OCI-M1 (cell line): ENCODE data around the gene LSS.
"Not testable (repeated sequence)": the region's sequence is repeated elsewhere in the genome, so short reads cannot be mapped to it uniquely, and the experiment has no call there.

Experiments
- DNase-seq: peaks from one replicate; lab custom pipeline; 2025; lab: John Stamatoyannopoulos, UW

Gene LSS

DNA sequence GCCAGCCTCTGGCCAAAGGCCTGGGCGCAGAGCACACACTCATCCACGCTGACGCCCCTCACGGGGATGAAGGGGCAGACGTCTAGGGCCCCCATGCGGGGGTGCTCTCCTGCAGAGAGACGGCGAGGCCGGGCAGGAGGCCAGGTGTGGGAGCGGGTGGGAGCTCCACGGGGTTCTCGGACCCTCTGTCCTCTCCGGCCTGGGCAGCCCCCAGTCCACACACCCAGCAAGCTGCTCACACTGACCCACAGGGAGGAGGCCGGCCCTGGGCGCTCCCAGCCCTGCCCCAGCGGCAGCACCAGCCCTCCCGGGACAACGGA is 75.7 kb downstream of the LSS start:
- no peak for DNase-seq

DNA sequence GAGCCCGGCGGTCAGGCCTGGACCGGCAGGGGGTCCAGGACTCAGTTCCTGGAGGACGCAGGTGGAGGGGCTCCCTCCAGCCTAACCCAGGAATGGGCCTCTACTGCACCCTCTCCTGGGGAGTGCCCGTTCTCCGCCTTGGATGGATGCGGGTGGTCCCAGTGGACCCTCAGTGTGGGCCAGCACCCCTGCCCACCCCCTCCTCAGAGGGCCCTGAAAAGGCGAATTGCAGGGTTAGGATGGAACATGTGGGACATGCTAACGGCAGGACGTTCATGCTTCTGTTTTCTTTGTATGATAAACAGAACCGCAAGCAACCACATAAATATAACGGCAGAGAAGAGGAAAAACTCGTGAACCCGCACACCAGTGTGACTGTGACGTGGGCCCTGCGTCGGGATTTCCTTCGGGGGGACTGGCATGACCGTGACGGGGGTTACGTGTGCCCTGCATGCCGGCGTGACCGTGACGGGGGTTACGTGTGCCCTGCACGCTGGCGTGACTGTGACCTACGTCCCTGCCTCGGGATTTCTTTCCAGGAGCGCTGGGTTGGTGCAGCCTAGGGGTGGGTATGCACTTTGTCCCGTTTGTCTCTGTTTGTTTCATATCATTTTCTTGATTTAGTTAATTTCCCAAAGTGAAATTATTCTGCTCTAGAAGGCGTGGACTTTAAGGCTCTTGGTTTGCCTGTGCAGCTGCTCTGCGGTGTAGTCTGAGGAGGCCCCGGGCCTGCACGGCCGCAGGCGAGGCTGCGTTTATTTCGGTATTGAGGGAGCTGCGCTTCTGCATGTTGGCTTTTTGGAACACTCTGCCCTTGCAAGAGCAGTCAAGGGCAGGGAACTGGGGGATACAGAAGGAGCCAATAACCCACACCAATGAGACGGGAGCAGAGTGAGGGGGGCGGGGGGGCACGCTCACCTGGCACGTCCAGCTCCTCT is 76.3 kb downstream of the LSS start:
- DNase-seq, result no peak

DNA sequence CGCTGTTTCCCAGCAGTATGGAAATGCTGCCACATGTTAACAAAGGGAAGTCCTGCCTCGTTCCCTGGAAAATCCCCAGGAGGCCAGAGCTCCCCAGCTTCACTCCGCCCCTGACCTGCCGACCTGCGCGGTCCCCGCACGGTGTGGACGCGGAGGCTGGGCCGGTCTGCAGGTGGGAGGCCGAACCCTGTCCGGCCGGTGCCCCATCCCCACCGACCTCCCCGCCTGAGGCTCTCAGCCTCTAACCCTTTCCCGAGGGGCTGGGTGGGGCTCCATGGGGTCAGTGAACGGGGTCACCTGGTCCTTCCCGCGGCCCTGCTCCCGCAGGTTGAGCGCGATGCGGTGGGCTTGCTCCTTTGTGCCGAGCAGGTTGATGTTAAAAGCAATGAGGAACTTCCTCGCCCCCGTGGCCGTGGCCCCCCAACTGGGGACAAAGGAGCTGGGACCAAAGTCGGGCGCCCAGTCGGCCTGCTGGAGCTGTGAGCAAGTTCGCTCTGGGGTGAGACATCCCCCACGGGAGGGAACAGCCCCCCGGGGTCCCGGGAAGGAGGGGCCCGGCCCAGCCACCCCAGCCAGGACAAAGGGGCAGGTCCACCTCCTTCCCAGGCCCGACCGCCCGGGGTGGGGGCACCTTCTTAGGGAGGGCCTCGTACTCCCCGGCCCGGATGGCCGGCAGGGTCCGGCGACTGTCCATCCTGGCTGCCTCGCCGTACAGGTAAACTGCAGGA is 77.1 kb downstream of the LSS start:
- no peak for DNase-seq

DNA sequence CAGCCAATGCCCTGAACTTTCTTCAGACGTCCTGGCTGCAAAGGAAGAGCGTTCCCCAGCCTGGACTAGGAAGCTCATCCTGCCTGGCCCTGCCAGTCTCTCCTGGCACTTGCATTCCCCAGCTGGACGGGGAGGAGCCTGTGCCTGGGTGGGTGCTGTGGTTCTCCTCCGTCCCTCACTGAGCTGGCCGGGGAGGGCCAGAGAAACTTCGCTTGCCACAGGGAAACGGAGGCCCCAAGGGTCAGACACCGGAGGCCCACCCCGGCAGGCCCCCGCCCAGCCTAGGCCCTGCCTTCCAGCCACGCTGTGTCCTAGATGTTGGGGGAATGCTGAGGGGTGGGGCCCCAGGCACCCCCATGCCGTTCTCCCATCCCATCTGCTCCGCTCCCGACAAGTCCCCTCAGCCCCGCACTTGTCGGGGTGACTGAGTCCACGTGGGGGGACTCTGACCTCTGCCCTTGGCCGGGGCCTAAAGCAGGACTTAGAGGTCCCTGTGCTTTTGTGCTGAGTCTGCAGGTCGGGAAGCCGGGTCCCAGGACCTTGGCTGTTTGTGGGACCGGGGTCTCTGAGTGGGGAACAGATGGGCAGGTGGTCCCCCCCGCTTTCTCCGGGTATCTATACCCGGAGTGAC is 78.0 kb downstream of the LSS start:
- no peak for DNase-seq

DNA sequence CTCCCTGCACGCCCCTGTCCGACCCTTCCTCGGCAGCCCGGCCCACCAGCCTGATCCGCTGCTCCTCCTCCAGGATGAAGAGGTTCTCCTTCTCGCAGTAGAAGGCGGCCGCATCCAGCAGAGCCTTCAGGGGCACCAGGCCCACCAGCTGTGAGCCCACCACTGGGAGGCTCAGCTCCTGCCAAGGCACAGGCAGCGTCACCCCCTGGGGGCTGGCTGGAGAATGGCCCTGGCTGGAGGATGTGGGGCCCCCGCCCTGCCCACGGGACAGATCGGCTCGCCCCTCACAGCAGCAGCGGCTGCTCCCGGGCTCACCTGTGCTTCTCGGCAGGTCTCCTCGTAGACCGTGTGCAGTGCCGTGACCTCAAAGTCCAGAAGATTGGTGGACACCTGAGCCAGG is 78.5 kb downstream of the LSS start:
- no peak for DNase-seq

DNA sequence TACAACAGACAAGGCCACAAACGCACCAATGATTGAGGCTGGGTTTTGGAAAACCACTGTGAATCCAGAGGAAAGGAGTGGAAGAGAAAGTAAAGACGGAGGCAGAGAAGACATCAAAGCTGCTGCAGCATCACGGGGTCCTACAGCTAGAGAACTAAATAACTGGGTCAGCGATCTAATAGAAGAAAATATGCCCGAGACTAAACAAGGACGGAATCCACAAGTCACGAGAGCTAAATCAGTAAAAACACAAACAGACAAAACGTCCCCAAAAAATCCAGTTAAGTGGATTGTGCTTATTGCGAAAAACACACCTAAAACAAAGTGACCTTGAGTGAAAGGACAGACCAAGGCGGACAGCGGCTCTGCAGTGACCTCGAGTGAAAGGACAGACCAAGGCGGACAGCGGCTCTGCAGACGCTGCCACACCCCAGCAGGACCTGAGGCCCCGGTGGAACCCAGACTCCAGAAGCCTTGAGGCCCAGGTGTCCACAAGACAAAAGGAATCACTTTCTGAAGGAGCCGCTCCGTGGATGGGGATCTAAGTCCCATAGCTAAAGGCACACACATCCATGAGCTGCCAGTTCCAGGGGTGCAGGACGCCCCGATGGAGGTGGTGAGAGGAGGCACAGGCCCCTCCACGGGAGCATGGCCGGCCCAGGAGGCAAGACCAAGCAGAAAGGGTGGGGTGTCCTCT is 79.2 kb downstream of the LSS start:
- no peak for DNase-seq

DNA sequence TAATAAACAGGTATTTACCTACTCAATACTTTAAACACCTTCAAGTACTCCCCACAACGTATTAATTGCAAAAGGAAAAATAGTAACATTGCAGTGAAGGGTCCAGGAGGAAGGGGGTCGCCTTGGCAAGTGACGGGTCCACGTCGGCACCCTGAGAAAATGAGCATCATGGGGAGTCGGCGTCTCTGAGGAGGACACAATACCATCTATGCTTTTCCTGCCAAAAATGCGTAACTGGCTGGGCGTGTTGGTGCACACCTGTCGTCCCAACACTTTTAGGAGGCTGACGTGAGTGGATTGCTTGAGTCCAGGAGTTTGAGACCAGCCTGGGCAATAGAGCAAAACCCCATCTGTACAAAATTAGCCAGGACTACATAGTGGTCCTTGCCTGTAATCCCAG is 80.5 kb downstream of the LSS start:
- no peak for DNase-seq

DNA sequence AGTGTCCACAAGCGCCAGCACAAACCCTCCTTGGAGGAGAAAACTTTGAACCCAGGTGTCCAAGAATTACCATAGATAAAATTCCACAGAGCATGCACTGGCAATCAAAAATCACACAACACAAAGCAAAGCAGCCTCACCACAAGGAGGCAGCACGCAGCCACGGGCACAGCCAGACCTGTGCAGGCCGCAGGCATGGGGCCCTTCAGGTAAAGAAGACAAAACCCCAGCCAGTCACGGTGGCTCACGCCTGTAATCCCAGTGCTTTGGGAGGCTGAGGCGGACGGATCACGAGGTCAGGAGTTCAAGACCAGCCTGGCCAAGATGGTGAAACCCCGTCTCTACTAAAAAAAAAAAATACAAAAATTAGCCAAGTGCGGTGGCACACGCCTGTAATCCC is 81.1 kb downstream of the LSS start:
- DNase-seq, result peak; percentile 77

DNA sequence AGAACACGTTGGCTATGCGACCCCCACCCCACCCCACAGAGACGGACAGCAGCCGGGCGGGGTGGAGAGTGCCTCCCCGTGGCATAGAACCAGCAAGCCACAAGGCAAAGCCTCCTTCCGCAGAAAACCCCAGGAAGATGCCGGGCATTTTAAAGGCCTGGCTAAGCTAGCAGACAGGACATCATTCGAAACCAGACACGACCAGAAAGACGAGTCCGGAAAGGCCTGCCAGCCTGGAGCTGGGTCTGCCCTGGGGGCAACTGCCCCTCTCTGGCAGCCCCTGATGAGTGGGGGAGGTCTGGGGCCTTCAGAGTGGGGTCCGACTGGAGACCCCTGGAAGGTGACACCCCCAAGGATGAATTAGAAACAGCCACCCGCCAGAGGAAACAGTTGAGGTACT is 81.7 kb downstream of the LSS start:
- DNase-seq, result no peak

DNA sequence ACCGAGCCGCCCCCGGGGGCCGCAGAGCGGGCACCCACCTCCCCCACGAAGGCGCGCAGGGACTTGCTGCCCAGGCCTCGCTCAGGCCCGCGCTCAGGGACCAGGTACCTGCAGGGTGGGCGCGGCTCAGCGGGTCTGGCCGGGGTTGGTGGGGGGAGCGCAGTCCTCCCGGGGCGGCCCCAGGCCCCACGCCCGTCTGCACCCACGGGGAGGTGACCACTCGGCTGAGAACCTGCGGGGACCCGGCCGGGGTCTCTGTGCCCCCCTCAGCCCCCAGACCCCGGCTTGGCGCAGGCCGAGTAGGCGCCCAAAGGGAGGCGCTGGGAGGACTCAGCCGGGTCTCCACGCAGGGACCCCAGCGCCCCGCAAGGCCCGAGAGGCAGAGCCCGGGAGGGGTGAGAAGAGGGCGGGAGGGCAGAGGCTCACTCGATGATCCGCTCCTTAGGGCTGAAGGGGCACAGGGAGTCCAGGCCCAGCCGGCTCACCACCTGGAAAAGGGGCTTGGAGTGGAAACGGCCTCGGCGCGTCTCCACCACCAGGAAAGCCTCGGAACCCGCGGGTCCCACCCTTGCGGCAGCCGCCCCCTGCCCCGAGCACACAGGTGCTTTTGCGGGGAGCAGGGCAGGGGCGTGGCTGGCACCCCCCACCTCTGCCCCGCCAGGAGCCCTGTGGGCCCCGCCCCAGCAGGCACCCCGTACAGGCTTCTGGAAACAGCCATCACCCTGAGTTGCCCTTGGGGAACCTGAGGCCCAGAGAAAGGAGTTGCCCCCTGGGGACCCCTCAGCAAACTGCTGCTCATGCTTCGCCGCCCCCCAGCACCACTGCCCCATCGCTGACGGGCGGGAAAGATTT is 82.5 kb downstream of the LSS start:
- DNase-seq, result no peak

DNA sequence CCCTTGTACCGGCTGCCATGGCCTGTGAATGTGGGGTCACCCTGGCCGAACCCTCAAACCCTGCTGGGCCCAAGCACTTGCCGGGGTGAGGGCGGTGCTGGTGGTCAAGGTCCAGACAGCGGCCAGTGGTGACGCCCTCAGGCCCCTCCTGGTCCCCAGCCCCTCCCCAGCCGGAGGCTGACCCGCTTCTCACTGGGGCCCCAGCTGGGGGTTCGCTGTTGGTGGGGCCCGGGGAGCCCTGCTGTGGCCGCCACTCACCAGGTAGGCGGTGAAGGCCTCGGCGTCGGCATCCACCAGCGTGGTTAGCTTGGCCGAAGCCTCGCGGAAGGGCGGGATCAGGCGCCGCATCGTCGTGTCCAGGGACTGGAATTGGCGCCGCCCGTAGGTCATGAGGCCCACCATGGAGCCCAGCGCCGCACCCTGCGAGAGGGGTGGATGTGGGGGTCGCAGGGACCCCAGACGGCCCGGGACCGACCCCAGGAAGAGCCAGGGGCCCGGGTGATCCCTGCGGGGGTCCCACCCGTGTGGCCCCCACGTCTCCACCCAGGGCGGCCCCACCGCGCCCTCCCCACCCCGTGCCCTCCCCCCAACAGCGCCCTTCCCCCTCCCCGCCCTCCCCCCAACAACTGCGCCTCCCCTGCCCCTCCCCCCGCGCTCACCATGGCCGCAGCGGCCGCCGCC is 83.3 kb downstream of the LSS start:
- no peak for DNase-seq

DNA sequence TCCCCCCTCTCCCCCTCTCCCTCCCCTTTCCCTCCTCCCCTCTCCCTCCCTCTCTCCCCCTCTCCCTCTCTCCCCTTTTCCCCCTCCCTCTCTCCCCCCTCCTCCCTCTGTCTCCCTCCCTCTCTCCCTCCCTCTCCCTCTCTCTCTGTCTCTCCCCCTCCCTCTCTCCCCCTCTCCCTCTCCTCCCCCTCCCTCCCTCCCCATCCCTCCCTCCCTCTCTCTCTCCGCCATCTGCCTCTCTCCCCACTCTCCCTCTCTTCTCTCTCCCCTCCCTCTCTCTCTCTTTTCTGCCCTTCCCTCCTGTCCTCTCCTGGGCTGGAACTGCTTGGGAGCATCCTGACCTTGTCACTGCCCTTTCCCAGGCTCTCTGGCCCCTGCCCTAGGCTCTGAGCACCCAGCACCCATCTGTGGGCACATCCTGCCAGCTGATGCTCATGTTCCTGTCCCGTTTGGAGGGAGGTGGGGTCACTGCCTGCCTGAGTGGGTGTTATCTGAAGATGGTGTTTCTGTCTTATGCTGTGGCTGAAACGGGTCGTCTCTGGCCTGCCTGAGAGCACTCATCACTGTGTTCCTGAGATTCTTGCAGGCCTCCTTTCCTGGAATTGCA is 84.0 kb downstream of the LSS start:
- peak; percentile 27 for DNase-seq

DNA sequence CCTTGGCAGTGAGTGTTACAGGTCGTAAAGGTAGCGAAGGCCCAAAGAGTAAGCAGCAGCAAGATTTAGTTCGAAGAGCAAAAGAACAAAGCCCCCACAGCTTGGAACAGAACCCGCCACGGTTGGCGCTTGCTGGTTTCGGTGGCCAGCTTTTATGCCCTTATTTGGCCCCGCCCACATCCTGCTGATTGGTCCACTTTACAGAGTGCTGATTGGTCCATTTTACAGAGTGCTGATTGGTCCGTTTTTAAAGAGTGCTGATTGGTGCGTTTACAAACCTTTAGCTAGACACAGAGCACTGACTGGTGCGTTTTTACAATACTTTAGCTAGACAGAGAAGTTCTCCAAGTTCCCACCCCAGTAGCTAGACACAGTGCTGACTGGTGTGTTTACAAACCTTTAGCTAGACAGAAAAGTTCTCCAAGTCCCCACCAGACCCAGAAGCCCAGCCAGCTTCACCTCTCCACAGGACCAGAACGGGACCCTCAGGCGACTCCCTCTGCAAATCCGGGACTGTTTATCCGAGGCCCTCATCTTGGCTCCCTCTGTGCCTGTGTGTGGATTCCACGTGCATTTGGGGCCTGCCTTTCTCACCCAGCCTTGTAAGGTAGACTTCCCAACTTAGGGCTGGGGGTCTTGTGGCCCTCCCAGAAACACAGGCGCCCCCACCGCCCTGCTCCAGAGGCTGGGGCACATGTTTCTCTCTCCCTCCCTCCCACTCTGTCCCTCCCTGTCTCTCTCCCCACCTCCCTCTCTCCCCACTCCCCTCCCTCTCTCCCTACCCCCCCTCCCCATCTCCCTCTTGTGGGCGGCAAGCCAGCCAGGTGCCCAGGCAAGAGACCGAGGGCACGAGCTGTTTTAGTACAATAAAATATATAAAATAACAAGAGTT is 85.7 kb downstream of the LSS start:
- peak; percentile 24 for DNase-seq

DNA sequence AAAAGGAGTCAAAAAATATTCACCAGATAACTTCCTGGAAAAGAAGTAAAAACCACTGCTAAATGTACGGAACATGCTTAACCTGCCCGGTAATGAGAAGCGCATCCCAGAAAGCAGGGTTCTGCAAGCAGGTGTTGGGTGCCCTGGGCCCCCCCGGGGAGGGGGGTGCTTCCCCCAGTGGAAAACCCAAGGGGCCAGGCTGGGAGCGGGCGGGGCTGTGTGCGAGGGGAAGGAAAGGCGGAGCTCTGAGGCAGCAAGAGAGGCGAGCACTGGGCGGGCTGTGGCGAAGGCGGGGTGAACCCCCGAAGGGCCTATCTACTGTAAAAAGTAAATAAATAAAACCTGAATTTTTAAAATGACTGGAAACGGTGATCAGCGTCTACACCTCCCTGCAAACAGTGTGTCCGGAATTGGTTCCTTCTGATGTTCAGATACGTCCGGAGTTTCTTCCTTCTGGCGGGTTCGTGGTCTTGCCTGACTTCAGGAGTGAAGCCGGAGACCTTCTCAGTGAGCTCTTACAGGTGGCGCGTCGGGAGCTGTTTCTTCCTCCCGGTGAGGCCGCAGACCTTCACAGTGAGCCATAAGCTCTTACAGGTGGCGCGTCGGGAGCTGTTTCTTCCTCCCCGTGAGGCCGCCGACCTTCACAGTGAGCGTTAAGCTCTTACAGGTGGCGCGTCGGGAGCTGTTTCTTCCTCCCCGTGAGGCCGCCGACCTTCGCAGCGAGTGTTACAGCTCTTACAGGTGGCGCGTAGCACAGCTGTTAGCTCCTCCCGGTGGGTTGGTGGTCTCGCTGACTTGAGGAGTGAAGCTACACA is 86.6 kb downstream of the LSS start:
- no peak for DNase-seq

DNA sequence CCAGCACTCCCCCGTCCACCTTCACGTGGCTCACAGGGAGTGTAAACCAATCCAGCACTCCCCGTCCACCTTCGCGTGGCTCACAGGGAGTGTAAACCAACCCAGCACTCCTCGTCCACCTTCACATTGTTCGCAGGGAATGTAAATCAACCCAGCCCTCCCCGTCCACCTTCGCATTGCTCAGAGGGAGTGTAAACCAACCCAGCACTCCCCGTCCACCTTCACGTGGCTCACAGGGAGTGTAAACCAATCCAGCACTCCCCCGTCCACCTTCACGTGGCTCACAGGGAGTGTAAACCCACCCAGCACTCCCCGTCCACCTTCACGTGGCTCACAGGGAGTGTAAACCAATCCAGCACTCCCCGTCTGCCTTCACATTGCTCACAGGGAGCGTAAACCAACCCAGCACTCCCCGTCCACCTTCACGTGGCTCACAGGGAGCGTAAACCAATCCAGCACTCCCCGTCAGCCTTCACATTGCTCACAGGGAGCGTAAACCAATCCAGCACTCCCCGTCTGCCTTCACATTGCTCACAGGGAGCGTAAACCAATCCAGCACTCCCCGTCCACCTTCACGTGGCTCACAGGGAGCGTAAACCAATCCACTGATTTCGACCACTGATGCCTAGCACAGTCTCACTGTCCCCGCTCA is 88.1 kb downstream of the LSS start:
- DNase-seq, result not testable (repeated sequence)

DNA sequence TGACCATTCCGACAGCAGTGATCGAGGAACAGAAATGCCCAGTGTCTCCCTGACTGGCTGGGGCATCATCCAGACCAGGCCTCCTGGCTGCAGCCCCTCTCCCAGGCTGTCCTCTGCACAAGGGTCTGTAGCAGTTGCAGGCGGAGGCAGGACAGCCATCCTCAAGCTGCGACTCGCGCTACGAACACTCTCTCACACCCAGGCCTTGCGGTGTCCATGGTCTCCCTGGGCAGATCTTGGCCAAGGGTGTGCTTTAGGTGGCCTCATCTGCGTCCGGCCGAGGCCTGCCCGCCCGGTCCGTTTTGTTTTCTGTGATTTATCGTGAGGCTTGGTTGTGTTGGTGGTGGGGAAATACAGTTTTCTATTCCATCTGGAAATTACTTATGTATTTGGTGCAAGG is 88.9 kb downstream of the LSS start:
- no peak for DNase-seq

DNA sequence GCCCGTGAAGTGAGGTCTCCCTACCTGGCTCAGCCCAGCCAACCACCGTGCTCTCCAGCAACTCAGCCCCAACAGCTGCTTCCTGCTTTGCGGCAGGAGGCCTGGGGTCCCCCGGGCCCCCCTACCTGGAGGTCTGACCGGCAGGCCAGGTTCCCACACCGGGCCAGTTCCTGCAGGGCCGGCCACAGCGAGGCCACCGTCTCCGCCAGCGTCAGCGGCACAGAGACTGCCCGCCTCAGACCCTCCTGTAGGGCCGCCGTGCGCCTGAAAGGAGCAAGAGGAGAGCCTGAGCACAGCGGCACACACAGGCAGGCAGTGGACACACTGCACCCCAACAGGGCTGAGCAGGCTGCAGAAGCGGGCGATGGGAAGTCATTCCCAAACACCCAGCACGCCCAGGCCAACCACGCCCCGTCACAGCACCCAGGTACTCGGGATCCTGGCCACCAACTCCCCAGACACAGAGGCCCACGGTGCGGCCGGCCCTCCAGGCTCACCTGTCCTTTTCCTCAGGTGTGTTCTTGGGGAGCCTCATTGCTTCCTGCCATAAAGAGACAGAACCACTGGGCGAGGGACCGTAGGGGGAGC is 90.1 kb downstream of the LSS start:
- DNase-seq, result no peak
